ENCODE results near the gene LIN28B.

DNA sequence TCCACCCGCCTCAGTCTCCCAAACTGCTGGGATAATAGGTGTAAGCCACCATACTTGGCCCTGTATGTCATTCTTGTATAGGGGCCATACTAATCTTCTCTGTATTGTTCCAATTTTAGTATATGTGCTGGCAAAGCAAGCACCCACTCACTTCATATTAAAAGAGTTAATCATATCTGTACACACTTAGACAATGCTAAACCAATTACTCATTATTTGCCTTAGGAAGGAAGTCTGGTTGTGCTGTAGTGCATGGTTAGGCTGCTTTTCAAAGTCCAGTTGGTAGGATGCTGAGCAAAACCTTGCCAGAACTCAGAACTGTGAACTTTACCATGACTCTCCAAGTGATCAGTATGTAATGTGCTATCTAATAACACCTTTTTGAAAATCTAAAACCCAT is 88.6 kb downstream of the LIN28B start:
- TF ChIP-seq, protein P1, sequence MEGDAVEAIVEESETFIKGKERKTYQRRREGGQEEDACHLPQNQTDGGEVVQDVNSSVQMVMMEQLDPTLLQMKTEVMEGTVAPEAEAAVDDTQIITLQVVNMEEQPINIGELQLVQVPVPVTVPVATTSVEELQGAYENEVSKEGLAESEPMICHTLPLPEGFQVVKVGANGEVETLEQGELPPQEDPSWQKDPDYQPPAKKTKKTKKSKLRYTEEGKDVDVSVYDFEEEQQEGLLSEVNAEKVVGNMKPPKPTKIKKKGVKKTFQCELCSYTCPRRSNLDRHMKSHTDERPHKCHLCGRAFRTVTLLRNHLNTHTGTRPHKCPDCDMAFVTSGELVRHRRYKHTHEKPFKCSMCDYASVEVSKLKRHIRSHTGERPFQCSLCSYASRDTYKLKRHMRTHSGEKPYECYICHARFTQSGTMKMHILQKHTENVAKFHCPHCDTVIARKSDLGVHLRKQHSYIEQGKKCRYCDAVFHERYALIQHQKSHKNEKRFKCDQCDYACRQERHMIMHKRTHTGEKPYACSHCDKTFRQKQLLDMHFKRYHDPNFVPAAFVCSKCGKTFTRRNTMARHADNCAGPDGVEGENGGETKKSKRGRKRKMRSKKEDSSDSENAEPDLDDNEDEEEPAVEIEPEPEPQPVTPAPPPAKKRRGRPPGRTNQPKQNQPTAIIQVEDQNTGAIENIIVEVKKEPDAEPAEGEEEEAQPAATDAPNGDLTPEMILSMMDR (IDR thresholded peaks at IDR 0.05; ENCODE audit: insufficient read depth, low read length), result no peak
- TF ChIP-seq, protein P2, sequence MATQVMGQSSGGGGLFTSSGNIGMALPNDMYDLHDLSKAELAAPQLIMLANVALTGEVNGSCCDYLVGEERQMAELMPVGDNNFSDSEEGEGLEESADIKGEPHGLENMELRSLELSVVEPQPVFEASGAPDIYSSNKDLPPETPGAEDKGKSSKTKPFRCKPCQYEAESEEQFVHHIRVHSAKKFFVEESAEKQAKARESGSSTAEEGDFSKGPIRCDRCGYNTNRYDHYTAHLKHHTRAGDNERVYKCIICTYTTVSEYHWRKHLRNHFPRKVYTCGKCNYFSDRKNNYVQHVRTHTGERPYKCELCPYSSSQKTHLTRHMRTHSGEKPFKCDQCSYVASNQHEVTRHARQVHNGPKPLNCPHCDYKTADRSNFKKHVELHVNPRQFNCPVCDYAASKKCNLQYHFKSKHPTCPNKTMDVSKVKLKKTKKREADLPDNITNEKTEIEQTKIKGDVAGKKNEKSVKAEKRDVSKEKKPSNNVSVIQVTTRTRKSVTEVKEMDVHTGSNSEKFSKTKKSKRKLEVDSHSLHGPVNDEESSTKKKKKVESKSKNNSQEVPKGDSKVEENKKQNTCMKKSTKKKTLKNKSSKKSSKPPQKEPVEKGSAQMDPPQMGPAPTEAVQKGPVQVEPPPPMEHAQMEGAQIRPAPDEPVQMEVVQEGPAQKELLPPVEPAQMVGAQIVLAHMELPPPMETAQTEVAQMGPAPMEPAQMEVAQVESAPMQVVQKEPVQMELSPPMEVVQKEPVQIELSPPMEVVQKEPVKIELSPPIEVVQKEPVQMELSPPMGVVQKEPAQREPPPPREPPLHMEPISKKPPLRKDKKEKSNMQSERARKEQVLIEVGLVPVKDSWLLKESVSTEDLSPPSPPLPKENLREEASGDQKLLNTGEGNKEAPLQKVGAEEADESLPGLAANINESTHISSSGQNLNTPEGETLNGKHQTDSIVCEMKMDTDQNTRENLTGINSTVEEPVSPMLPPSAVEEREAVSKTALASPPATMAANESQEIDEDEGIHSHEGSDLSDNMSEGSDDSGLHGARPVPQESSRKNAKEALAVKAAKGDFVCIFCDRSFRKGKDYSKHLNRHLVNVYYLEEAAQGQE (IDR thresholded peaks at IDR 0.05; ENCODE audit: insufficient replicate concordance, low read depth), result no peak
- TF ChIP-seq POLR2AphosphoS5 (IDR thresholded peaks at IDR 0.05; ENCODE audit: low read depth), result no peak
